CD4-positive, alpha-beta T cell treated with Interleukin-6 for 4 hours (primary cell): Measurements from ENCODE around the gene CPEB3.
"Not testable (repeated sequence)": the region's sequence is repeated elsewhere in the genome, so short reads cannot be mapped to it uniquely, and the experiment has no call there.

Experiments used
- DNase-seq: peaks from one replicate; pipeline ENCODE4 v3.0.0-alpha.2; 2020; ENCODE audit warnings: mixed read lengths

The CPEB3 gene

GRCh38 chr10:92265687-92266258 lies 25.1 kb downstream of the CPEB3 start:
- no peak for DNase-seq

- no peak for DNase-seq
These were observed 26.6 kb downstream of the CPEB3 start for GRCh38 chr10:92264249-92264648.

- no peak for DNase-seq
These were observed 27.5 kb downstream of the CPEB3 start for GRCh38 chr10:92263396-92263795.

- DNase-seq: no peak
These were observed 42.3 kb downstream of the CPEB3 start for GRCh38 chr10:92248566-92248965.

- DNase-seq: no peak
These were observed 46.1 kb downstream of the CPEB3 start for GRCh38 chr10:92244796-92245195.

- peak; percentile 48 for DNase-seq
These were observed 47.8 kb downstream of the CPEB3 start for GRCh38 chr10:92242910-92243671.

- no peak for DNase-seq
These were observed 48.5 kb downstream of the CPEB3 start for GRCh38 chr10:92242380-92242779.

GRCh38 chr10:92241501-92241900 lies 49.4 kb downstream of the CPEB3 start:
- DNase-seq: no peak

GRCh38 chr10:92241158-92241500 lies 49.7 kb downstream of the CPEB3 start:
- DNase-seq: no peak

- peak; percentile 49 for DNase-seq
These were observed 50.4 kb downstream of the CPEB3 start for GRCh38 chr10:92240289-92241157.

GRCh38 chr10:92239600-92240288 lies 51.1 kb downstream of the CPEB3 start:
- DNase-seq: peak; percentile 44

GRCh38 chr10:92239151-92239599 lies 51.7 kb downstream of the CPEB3 start:
- DNase-seq: no peak

- DNase-seq: no peak
These were observed 52.2 kb downstream of the CPEB3 start for GRCh38 chr10:92238586-92239098.

- no peak for DNase-seq
These were observed 52.8 kb downstream of the CPEB3 start for GRCh38 chr10:92238054-92238585.

GRCh38 chr10:92231196-92231595 lies 59.7 kb downstream of the CPEB3 start:
- no peak for DNase-seq

GRCh38 chr10:92222603-92223262 lies 68.1 kb downstream of the CPEB3 start:
- no peak for DNase-seq

- no peak for DNase-seq
These were observed 71.3 kb downstream of the CPEB3 start for GRCh38 chr10:92219559-92219958.

- DNase-seq: no peak
These were observed 72.3 kb downstream of the CPEB3 start for GRCh38 chr10:92218569-92218968.

GRCh38 chr10:92216608-92217007 lies 74.3 kb downstream of the CPEB3 start:
- peak; percentile 5 for DNase-seq

GRCh38 chr10:92215222-92215621 lies 75.7 kb downstream of the CPEB3 start:
- not testable (repeated sequence) for DNase-seq

GRCh38 chr10:92213049-92213448 lies 77.8 kb downstream of the CPEB3 start:
- DNase-seq: no peak

- no peak for DNase-seq
These were observed 82.1 kb downstream of the CPEB3 start for GRCh38 chr10:92208736-92209135.
